Colonic mucosa (tissue), 4 donors: ENCODE results near the gene EHD1. TPM values are rescaled to one million over a fixed set of nuclear protein-coding genes. Genes with fewer than 3 reads are reported as not detected.

Experiments used
- DNase-seq: peaks from one replicate; pipeline ENCODE4 v3.0.0-alpha.2; 2020
- H3K27ac ChIP-seq: fragments of 200-600 bp; one replicate; pipeline ENCODE4 v1.8.0; 2021
- H3K27me3 ChIP-seq: fragments of 200-600 bp; one replicate; pipeline ENCODE4 v1.8.0; 2021
- H3K36me3 ChIP-seq: fragments of 200-600 bp; one replicate; pipeline ENCODE4 v1.8.0; 2021
- H3K4me1 ChIP-seq: fragments of 200-600 bp; one replicate; pipeline ENCODE4 v1.8.0; 2021; ENCODE audit warnings: mild to moderate bottlenecking
- H3K4me3 ChIP-seq: fragments of 200-600 bp; one replicate; pipeline ENCODE4 v1.8.0; 2021
- H3K9ac ChIP-seq, 2 donors: one replicate each; pipeline ENCODE4 v1.7.0; 2013; ENCODE audit warnings: control low read depth in 2 of 2, low read depth in 2 of 2, low read length in 2 of 2
- H3K9me3 ChIP-seq: fragments of 200-600 bp; one replicate; pipeline ENCODE4 v1.8.0; 2021
- intact Hi-C: fragments of 100-400 bp; cut with DNase I; formaldehyde crosslinking; loops from one replicate; pipeline ENCODE4 v1.14.1; 2022
- total RNA-seq, 2 donors: library from RNA; stranded (reverse); fragmentation: NEBNext Ultra II Directional in 1 of 2; extraction: Animal tissue kit (Norgen Biotek cat#: 25700) in 1 of 2; gene quantifications; one replicate each; pipeline ENCODE4 v1.2.1, GENCODE V29; 2021
- TF ChIP-seq, protein P1 (sequence below): fragments of 200-600 bp; IDR thresholded peaks from one replicate; pipeline ENCODE4 v1.8.0; 2022; ENCODE audit warnings: antibody characterized with exemption, mild to moderate bottlenecking
- donor health status: healthy.
- donor health status: DM: no; HTN: no; CAD: no.
- donor health status: DM: no; HTN: no; CAD: no.

EHD1 gene
- total RNA-seq, 2 donors from 2014 or later = 66.5 to 72.3 TPM

DNA sequence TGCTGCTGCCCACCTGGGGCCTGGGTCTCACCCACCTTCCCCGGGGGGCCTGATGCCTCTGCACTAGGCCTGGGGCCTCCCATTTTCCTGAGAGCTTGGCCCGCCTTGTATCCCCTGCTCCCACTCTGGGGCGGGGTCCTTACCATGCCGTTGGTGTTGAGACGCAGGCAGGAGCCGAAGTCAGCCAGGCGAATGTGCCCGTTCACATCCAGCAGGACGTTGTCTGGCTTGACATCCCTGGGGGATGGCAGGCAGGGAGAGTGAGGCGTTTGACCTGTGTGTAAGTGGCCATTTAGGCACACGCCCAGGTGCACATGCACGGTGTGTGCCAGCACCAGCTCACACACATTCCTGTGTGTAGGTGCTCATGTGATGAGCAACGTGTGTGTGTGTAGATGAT is 39.1 kb downstream of the EHD1 start:
- TF ChIP-seq, protein P1, sequence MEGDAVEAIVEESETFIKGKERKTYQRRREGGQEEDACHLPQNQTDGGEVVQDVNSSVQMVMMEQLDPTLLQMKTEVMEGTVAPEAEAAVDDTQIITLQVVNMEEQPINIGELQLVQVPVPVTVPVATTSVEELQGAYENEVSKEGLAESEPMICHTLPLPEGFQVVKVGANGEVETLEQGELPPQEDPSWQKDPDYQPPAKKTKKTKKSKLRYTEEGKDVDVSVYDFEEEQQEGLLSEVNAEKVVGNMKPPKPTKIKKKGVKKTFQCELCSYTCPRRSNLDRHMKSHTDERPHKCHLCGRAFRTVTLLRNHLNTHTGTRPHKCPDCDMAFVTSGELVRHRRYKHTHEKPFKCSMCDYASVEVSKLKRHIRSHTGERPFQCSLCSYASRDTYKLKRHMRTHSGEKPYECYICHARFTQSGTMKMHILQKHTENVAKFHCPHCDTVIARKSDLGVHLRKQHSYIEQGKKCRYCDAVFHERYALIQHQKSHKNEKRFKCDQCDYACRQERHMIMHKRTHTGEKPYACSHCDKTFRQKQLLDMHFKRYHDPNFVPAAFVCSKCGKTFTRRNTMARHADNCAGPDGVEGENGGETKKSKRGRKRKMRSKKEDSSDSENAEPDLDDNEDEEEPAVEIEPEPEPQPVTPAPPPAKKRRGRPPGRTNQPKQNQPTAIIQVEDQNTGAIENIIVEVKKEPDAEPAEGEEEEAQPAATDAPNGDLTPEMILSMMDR = no peak
- intact Hi-C loops = no loop called here
- Histone ChIP-seq H3K36me3 (peaks cover 2% of the 10 kb centered on the region), H3K27me3 (no peaks in the 10 kb centered on the region), H3K4me3 (no peak overlapping the region), H3K27ac (no peak overlapping the region), H3K4me1 (no peaks in the 10 kb centered on the region), H3K9ac (no peak overlapping the region), H3K9me3 (no peaks in the 10 kb centered on the region)
- no peak for DNase-seq

DNA sequence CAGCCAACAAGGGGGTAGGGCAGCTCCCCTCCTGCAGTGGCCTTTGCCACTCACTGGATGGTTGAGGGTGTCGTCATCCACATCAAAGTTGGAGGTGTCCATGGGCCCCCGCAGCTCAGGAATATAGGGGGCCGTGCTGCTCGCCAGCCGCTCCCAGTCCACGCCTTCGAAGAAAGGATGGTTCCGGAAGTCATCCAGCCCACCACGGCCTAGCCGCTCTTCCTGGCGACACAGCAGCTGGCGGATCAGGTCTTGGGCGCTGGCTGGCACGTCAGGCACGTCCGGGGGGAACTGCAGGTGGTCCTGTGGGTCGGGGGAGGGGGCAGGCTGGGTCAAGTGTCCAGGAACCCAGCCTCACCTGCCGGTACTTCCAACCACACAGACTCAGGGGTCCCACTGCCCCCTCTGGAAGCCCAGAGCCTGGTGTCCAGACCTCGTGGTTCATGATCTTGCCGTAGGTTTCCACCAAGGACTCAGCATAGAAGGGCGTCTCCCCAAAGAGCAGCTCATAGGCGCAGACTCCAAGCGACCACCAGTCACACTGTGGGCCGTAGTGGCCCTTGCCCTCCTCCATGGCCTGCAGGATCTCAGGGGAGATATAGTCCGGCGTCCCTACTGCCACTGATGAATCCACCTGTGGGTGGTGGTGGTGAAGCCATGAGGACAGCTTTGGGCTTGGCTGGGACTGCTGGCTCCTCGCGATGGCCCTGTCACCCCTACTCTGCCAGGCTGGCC is 39.7 kb downstream of the EHD1 start:
- no peaks in the 10 kb centered on the region for H3K4me1 ChIP-seq
- TF ChIP-seq, protein P1 = no peak
- H3K4me3 ChIP-seq = no peak overlapping the region
- intact Hi-C loops = no loop called here
- peaks cover 4% of the 10 kb centered on the region for H3K36me3 ChIP-seq
- no peaks in the 10 kb centered on the region for H3K9me3 ChIP-seq
- H3K9ac ChIP-seq = no peak overlapping the region
- no peaks in the 10 kb centered on the region for H3K27me3 ChIP-seq
- no peak overlapping the region for H3K27ac ChIP-seq
- no peak for DNase-seq

DNA sequence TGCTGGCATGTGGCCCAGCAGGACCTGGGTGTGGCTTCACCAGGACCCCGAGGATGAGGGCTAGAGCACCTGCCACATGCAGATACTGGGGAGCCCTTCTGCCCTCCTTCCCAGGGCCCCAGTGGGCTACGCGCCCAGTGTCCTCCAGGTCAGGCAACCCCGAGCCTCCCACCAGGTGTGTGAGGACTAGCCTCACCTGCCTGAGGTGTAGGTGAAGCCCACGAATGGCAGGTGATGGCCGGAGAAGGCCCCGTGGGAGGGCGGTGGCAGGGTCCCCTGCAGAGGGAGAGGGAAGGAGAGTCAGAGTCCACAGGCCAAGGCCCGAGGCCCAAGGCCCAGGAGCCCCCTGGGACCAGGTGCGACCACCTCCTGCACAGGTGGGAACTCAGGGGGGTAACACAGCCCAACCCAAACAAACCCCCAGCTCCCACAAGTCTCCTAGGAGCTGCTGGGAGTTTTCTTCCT is 40.5 kb downstream of the EHD1 start:
- Histone ChIP-seq H3K36me3 (peaks cover 4% of the 10 kb centered on the region), H3K9me3 (no peaks in the 10 kb centered on the region), H3K4me3 (no peak overlapping the region), H3K27ac (no peak overlapping the region), H3K27me3 (no peaks in the 10 kb centered on the region), H3K9ac (no peak overlapping the region), H3K4me1 (no peaks in the 10 kb centered on the region)
- intact Hi-C loops = no loop called here
- TF ChIP-seq, protein P1 = no peak
- DNase-seq = no peak

DNA sequence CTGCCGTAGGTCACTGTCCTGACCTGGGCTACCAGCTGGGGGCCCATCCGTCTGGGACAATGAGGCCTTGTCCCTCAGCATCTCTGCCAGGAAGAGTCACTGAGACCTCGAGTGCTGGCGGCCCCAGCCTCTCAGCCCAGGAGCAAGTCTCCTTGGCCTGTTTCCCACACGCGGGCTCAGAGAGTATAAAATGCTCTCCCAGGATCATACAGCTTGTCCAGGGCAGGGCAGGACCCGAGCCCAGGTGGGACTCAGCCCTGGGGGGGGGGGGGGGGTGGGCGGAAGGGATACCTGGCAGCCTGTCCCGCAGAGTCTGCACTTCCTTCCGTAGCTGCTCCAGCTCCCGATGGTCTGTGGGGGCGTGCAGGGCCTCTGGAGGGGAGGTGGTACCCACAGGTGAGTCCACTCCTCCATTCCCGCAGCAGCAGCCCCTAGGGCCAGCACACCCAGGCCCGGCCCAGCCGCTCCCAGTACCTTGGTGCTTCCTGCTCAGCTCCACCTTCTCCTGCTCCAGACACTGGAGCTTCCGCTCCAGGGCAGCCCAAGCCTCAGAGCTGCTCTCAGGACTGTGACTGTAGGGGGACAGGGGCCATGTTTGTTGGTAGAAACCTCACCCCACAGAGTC is 41.9 kb downstream of the EHD1 start:
- no peak overlapping the region for H3K4me3 ChIP-seq
- H3K27me3 ChIP-seq = no peaks in the 10 kb centered on the region
- H3K27ac ChIP-seq = no peak overlapping the region
- H3K9me3 ChIP-seq = no peaks in the 10 kb centered on the region
- H3K9ac ChIP-seq = no peak overlapping the region
- intact Hi-C loops = no loop called here
- H3K36me3 ChIP-seq = peaks cover 4% of the 10 kb centered on the region
- TF ChIP-seq, protein P1 = no peak
- no peaks in the 10 kb centered on the region for H3K4me1 ChIP-seq
- no peak for DNase-seq

DNA sequence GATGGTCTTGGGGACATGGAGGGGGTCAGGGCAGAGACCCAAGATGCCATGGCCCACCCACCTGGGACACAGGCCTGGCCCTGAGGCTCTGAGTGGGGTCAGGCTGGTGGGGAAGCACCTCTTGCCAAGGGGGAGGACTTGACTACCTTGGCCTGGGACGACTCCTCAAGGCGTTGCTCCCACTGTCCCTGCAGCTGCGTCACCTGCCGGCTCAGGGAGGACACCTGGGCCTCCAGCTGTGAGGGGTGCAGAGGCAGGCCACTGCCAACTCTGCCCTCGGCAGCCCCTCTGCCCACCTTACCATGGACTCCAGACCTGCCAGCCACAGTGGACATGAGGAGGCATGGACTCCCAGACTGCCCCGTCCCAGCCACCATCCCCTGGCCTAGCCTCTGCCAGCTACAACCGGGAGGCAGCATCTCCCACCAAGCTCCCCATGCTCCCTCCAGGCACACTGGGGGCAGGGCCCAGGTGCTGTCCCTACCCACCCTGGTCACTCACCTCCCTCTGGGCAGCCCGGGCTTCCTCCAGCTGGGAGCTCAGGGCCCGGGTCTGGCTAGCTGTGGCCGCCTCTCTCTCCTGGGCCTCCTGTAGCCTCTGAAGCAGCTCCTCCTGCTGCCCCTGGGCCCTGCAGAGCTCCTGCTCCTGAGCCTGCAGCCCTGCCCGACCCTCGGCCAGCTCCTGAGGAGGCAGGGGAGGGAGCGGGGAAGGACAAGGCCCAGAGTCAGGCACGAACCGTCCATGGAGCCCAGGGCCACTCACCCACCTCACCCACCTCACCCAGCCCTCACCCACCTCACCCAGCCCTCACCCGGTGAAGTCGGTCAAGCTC is 42.6 kb downstream of the EHD1 start:
- Histone ChIP-seq H3K36me3 (peaks cover 4% of the 10 kb centered on the region), H3K27me3 (no peaks in the 10 kb centered on the region), H3K27ac (no peak overlapping the region), H3K9me3 (no peaks in the 10 kb centered on the region), H3K9ac (no peak overlapping the region), H3K4me3 (no peak overlapping the region), H3K4me1 (no peaks in the 10 kb centered on the region)
- DNase-seq = no peak
- intact Hi-C loops = no loop called here
- TF ChIP-seq, protein P1 = no peak
